ENCODE measurements around the gene GRXCR1. TPM values are rescaled to one million over a fixed set of nuclear protein-coding genes. Genes with fewer than 3 reads are reported as not detected.

GRXCR1 gene
- total RNA-seq, 1 experiment from 2014 or later = not detected

DNA sequence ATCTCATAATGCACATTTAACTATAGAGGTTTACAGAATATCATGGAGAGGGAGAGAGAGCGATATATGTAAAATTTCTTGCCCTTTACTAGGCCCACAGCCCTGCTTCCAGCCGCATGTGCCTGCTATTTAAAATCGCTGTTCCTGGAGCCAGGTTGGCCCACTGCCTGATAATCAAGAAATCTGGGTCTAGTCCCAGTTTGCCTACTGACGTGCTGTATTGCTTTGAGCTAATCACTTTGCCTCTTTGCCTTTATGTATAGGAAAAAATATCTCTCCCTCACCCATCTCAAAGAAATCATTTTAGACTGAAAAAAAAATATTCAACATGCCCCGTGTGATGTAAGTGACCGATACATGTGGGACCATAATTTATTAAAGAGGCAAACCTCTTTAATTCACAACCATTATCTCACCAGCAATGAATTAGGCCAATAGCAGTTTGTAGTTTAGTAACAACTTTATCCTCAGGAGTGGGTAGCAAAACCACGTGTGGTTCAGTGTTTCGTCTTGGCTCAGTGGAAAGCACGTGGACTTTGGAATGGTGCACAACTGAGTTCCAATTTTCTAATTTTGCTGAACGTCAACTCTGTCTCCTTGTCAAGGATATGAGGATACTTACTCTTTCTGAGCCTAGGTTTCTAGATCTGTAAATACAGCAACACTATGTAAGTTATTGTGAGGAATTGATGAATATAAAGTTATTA is 62.6 kb downstream of the GRXCR1 start:
- no peaks in the 10 kb centered on the region for H3K79me2 ChIP-seq (ENCODE audit: insufficient read depth, low read length)
- H3K79me1 ChIP-seq (ENCODE audit: insufficient read depth, low read depth, low read length, poor library complexity, severe bottlenecking) = no peaks in the 10 kb centered on the region
- H2BK20ac ChIP-seq (ENCODE audit: low read depth, low read length, poor library complexity, severe bottlenecking) = no peak overlapping the region
- H3T11ph ChIP-seq (ENCODE audit: low read length) = no peak overlapping the region
- no peak overlapping the region for H2BK5ac ChIP-seq (ENCODE audit: insufficient read length, low read length)
- no peak overlapping the region for H3K23ac ChIP-seq (ENCODE audit: insufficient read length, low read depth, low read length)
- no peaks in the 10 kb centered on the region for H3K9me3 ChIP-seq (ENCODE audit: control insufficient read depth, low read depth, low read length)
- H4K20me1 ChIP-seq (ENCODE audit: control insufficient read depth, insufficient read depth, insufficient read length) = no peaks in the 10 kb centered on the region
- H3K4ac ChIP-seq (ENCODE audit: low read depth, low read length) = no peak overlapping the region
- Mint-ChIP-seq H3K27me3 (ENCODE audit: low read depth) (no peaks in the 10 kb centered on the region), H3K9me3 (peaks cover 3 to 12% of the 10 kb centered on the region in 2 experiments; a peak in 3 of 5 replicates), H3K4me3 (no peak overlapping the region), H3K36me3 (ENCODE audit: insufficient read depth in 1 of 3, low read depth in 3 of 3) (no peaks in the 10 kb centered on the region), H3K27ac (no peak overlapping the region), H3K4me1 (peaks cover 0 to 2% of the 10 kb centered on the region in 2 experiments; a peak in 1 of 4 replicates)
- TF ChIP-seq CTCF (conservative IDR thresholded peaks at IDR 0.05) = no peak
- no peak overlapping the region for H4K8ac ChIP-seq (replicated peaks; ENCODE audit: insufficient read length, low read depth, low read length)
- no peak overlapping the region for H2BK120ac ChIP-seq (ENCODE audit: low read depth, low read length, poor library complexity, severe bottlenecking)
- H3K18ac ChIP-seq (ENCODE audit: insufficient read length, low read depth, low read length) = no peak overlapping the region
- no peaks in the 10 kb centered on the region for H3K4me1 ChIP-seq (ENCODE audit: insufficient read depth, low read length)
- H3K27me3 ChIP-seq (ENCODE audit: insufficient read depth, low read length) = no peaks in the 10 kb centered on the region
- no peak overlapping the region for H3K56ac ChIP-seq (ENCODE audit: insufficient read length, low read depth, low read length)
- no CpG with 5 or more reads among the region's 10 CpGs for WGBS (ENCODE audit: extremely low coverage, insufficient read length, low lambda C conversion rate)
- no peak overlapping the region for H3K4me2 ChIP-seq (ENCODE audit: insufficient read depth, insufficient read length, low read length)
- H4K91ac ChIP-seq (ENCODE audit: insufficient read length, low read depth, low read length) = no peak overlapping the region
- no peaks in the 10 kb centered on the region for H3K23me2 ChIP-seq (ENCODE audit: insufficient read length, low read depth, low read length, poor library complexity, severe bottlenecking)
- H2AK5ac ChIP-seq (ENCODE audit: insufficient read length, low read length) = no peak overlapping the region
- H2BK12ac ChIP-seq (ENCODE audit: insufficient read length, low read depth, low read length) = no peak overlapping the region
- no peak overlapping the region for H2BK15ac ChIP-seq (ENCODE audit: low read depth, low read length)
- DNase-seq = no peak
- H3K14ac ChIP-seq (ENCODE audit: insufficient read depth, low read length) = no peak overlapping the region
- no peak overlapping the region for H3K9ac ChIP-seq (ENCODE audit: extremely low read depth, insufficient read length, low read length)
- H2AFZ ChIP-seq (ENCODE audit: low read length) = no peak overlapping the region
- no peak overlapping the region for H4K5ac ChIP-seq (ENCODE audit: insufficient read length, low read depth, low read length)
- H3K27ac ChIP-seq (ENCODE audit: insufficient read length, low read depth, low read length) = no peak overlapping the region

All from H9 (cell line).